GM18498 (cell line): Measurements from ENCODE around the gene LKAAEAR1.

Experiments
- ATAC-seq: cut with Tn5 transposase; IDR thresholded peaks from one replicate; pipeline ENCODE4 v1.9.1; 2021; ENCODE audit warnings: mild to moderate bottlenecking, moderate library complexity; ENCODE audit not compliant: unreplicated experiment

The LKAAEAR1 gene

GRCh38 chr20:64080013-64080812 is 4.0 kb downstream of the LKAAEAR1 start, which contains the start of gene OPRL1:
TSS of gene OPRL1 (plus strand) at chr20:64080082. CDS start at chr20:64092721, 12,639 bp downstream.
- ATAC-seq: peak; percentile 1

GRCh38 chr20:64079273-64080012 is 4.8 kb downstream of the LKAAEAR1 start, which contains the start of gene RGS19:
TSS of gene RGS19 (minus strand) at chr20:64079518. CDS start at chr20:64076886, 2,632 bp downstream.
- peak; percentile 55 for ATAC-seq

- no peak for ATAC-seq
These were observed 5.3 kb downstream of the LKAAEAR1 start for GRCh38 chr20:64078934-64079272.

GRCh38 chr20:64077876-64078551 is 6.2 kb downstream of the LKAAEAR1 start:
- no peak for ATAC-seq

- no peak for ATAC-seq
These were observed 6.7 kb downstream of the LKAAEAR1 start for GRCh38 chr20:64077541-64077875.

- ATAC-seq: no peak
These were observed 7.1 kb downstream of the LKAAEAR1 start for GRCh38 chr20:64077094-64077493.

- ATAC-seq: no peak
These were observed 7.9 kb downstream of the LKAAEAR1 start for GRCh38 chr20:64076061-64076997.

- no peak for ATAC-seq
These were observed 8.6 kb downstream of the LKAAEAR1 start for GRCh38 chr20:64075556-64075955.

GRCh38 chr20:64074963-64075362 is 9.2 kb downstream of the LKAAEAR1 start:
- ATAC-seq: no peak

- no peak for ATAC-seq
These were observed 9.9 kb downstream of the LKAAEAR1 start for GRCh38 chr20:64074184-64074789.

GRCh38 chr20:64073476-64074183 is 10.6 kb downstream of the LKAAEAR1 start:
- ATAC-seq: no peak

GRCh38 chr20:64072498-64073063 is 11.6 kb downstream of the LKAAEAR1 start:
- ATAC-seq: no peak

GRCh38 chr20:64071341-64072332 is 12.6 kb downstream of the LKAAEAR1 start:
- no peak for ATAC-seq

- no peak for ATAC-seq
These were observed 13.8 kb downstream of the LKAAEAR1 start for GRCh38 chr20:64070244-64070993.

GRCh38 chr20:64069614-64070243 is 14.5 kb downstream of the LKAAEAR1 start:
- no peak for ATAC-seq

GRCh38 chr20:64069209-64069613 is 15.0 kb downstream of the LKAAEAR1 start:
- ATAC-seq: no peak
